NCI-H2107 (cell line): ENCODE measurements around the gene NOL3.

Source experiments
- DNase-seq: peaks from one replicate; lab custom pipeline; 2025; lab: John Stamatoyannopoulos, UW

NOL3 gene

GRCh38 chr16:67170949-67171649 is 761 bp downstream of the NOL3 start:
- DNase-seq = no peak

DNA sequence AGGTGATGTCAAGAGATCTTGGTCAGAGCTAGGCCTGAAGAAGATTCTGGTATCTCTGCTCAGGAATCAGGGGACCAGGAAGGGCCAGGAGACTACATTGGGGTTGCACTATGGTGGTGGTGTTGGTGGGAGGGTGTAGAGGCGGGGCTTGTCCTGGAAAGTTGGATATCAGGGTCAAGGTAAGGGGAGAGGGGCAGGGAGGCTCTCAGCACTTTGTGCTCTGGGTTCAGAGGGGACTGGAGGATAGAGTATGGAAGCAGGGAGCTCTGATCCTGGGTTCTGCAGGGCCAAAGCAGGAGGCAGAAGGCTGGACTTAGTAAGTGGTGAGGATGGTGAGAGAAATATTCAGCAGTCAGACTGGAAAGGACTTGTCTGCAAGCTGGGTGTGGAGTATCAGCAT is 3.0 kb downstream of the NOL3 start:
- no peak for DNase-seq

- peak; percentile 77 for DNase-seq
Observed at GRCh38 chr16:67173808-67174705, 3.7 kb downstream of the NOL3 start.

- DNase-seq = no peak
Observed at GRCh38 chr16:67174706-67175231, 4.4 kb downstream of the NOL3 start.

DNA sequence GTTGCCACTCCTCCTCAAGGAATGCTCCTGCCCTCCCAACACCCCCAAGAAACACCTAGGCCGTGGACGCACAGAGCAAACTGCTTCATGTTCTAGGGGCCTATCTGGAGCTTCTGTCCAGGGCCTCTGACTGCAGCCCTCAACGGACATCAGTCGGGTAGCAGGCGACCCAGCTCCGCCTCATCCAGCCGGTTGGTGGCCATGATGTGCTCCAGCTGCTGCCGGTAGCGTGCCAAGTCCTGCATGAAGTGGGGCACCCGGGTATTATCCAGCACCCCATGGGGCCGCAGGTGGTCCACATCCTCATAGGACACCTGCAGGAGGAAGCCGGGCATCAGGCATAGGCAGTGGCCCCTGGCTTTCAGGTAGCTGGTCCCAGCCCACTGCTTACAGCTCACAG is 6.3 kb downstream of the NOL3 start:
- DNase-seq = no peak

GRCh38 chr16:67177743-67178699 is 7.7 kb downstream of the NOL3 start:
- peak; percentile 89 for DNase-seq

- no peak for DNase-seq
Observed at GRCh38 chr16:67179421-67180080, 9.2 kb downstream of the NOL3 start.

DNA sequence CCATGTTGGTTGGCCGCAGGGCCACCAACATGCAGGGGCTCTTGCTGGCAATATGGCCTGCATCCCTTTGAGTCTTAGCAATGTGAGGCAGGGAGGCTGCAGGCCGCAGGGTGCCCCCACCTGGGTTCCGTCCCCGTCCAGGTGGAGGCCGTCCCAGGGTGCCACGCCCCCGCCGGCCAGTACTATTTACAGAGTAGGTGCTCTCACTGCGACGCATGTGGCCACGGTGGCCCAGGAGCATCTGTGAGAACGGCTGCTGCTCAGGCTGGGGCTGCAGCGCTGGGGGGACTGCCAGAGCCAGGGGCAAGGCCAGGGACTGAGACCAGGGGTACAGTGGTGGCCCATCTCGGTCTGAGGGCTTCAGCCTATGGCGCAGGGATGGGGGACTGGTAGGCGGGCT is 9.8 kb downstream of the NOL3 start:
- DNase-seq = no peak

GRCh38 chr16:67181346-67181745 is 11.0 kb downstream of the NOL3 start:
- DNase-seq = no peak

GRCh38 chr16:67182288-67182687 is 11.9 kb downstream of the NOL3 start:
- DNase-seq = no peak

DNA sequence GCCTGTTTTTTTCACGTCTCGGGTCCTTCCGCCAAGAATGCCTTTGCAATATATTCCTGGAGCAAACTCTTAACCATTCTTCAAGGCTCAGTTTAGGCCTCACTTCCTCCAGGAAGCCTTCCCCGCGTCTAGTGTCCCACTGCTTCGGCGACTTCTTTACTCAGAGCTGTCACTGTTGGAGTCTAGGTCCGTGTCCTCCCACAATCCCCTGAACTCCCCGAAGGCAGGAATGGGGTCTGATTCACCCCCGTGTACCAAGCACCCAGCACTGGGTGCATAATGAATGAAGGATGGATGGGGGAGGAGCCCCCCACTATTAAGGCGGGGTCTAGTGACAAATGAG is 12.9 kb downstream of the NOL3 start:
- no peak for DNase-seq

GRCh38 chr16:67183627-67184452 is 13.5 kb downstream of the NOL3 start, which contains the start of gene MATCAP1:
TSS of gene MATCAP1 (minus strand) at chr16:67183963. CDS start at chr16:67180610, 3,353 bp downstream.
- peak; percentile 92 for DNase-seq

- no peak for DNase-seq
Observed at GRCh38 chr16:67184453-67184994, 14.2 kb downstream of the NOL3 start.

DNA sequence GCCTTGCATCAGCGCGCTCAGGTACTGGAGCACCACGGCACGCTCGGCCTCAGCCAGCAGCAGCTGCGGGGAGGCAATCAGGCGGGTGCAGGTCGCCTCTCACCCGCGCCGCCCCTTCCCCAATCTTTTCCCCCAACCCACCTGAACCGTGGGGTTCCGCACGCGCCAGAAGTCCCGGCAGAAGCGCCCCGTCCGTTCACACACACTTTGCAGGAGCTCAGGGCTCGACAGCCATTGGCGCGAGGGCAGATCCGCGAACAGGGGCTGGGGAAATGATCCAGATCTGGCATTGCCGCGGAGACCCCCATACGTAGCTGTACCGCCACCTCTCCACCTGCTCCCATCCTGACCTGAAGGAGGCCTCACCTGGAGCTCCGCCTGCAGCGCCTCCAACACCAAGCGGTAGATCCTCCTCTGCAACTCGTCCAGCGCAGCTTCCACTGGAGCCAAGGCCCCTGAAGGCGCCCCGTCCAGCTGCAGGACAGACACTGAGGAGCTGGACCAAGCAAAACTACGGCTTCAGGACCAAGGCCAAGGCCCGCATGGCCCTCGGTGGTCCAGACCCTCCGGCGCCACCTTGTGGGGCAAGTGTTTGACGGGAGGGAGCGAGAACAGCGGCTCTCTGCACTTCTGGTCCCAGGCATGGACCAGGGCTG is 14.8 kb downstream of the NOL3 start:
- DNase-seq = peak; percentile 68

- DNase-seq = no peak
Observed at GRCh38 chr16:67185651-67186134, 15.4 kb downstream of the NOL3 start.

- DNase-seq = no peak
Observed at GRCh38 chr16:67186550-67186950, 16.2 kb downstream of the NOL3 start.

DNA sequence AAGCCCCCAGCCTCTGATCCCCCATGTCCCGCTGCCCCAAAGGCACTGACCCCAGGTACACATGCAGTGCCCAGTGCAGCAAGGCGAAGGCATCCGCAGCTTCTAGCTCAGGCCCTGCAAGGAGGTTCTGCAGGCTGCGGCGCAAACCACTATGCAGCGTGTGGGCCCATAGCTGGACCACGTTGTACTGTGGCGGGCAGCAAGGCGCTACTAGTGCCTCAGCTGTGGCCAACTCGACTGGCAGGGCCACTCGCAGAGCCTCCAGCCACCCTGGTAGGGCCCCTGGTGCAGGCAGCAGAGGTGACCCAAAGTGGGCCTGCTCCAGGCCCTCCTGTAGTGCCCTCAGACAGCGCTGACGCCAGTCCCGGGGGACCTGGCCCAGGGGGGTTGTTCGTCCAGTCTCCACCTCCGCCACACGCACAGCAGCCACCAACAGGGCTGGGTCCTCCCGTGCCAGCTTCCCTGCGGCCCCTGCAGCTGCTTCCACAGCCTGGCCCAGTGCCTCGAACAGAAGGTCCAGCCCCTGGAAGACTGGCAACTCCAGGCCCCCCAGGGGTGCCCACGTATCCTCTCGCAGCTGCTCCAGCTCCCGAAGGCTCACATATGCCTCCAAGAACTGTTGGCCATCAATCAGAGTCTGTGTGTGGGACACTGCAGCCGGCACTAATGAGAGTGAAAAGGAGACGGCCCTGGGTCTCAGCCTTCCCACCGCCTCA is 17.0 kb downstream of the NOL3 start:
- DNase-seq = no peak

GRCh38 chr16:67188323-67188722 is 18.0 kb downstream of the NOL3 start:
- DNase-seq = no peak

DNA sequence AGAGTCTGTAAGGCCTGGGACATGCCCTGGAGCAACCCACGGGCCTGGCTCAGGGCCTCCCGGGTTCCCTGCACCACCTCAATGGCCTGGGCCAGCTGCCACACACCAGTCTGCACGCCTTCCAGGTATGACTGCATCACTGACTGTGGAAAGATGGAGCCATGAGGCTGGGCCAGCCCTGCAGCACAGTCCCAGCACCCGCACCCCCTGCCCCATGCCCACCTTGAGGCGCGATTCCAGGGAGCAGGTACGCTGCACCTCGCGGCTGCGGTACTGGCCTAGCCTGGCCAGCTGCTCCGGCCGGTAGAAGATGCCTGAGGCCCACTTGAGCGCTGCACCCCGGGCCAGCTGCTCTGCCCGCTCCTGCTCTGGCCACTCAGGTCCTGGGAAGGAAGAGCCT is 18.5 kb downstream of the NOL3 start:
- DNase-seq = no peak
